WERI-Rb-1 (cell line): ENCODE results near the gene PPAT.
A peak's percentile ranks its signal among the peaks of the same experiment; 100 is the strongest.

Experiments used
- DNase-seq: peaks from one replicate; pipeline ENCODE4 v3.0.0-alpha.2; 2020
- H3K27ac ChIP-seq: fragments of 250-450 bp; sonication (Bioruptor Pico); 2 replicates; pipeline ENCODE4 v1.5.1; 2020; ENCODE audit warnings: mild to moderate bottlenecking, moderate library complexity
- H3K27me3 ChIP-seq: fragments of 250-450 bp; sonication (Bioruptor Pico); 2 replicates; pipeline ENCODE4 v1.5.1; 2021; ENCODE audit warnings: mild to moderate bottlenecking, low read depth, moderate library complexity; ENCODE audit not compliant: insufficient read depth, severe bottlenecking
- H3K36me3 ChIP-seq: fragments of 250-450 bp; sonication (Bioruptor Pico); 2 replicates; pipeline ENCODE4 v1.5.1; 2020; ENCODE audit warnings: mild to moderate bottlenecking, moderate library complexity
- H3K4me3 ChIP-seq: 2 replicates; pipeline ENCODE4 v1.5.1; 2011; ENCODE audit warnings: low read depth, mild to moderate bottlenecking, control low read depth, low read length
- H3K9me3 ChIP-seq: fragments of 250-450 bp; sonication (Bioruptor Pico); 2 replicates; pipeline ENCODE4 v1.5.1; 2021; ENCODE audit warnings: mild to moderate bottlenecking, moderate library complexity; ENCODE audit not compliant: severe bottlenecking
- TF ChIP-seq, protein P1 (sequence below): IDR thresholded peaks from 2 replicates; pipeline ENCODE4 v1.5.1; 2011; ENCODE audit warnings: low read depth, mild to moderate bottlenecking, control low read depth, inconsistent platforms, low read length

The PPAT gene

DNA sequence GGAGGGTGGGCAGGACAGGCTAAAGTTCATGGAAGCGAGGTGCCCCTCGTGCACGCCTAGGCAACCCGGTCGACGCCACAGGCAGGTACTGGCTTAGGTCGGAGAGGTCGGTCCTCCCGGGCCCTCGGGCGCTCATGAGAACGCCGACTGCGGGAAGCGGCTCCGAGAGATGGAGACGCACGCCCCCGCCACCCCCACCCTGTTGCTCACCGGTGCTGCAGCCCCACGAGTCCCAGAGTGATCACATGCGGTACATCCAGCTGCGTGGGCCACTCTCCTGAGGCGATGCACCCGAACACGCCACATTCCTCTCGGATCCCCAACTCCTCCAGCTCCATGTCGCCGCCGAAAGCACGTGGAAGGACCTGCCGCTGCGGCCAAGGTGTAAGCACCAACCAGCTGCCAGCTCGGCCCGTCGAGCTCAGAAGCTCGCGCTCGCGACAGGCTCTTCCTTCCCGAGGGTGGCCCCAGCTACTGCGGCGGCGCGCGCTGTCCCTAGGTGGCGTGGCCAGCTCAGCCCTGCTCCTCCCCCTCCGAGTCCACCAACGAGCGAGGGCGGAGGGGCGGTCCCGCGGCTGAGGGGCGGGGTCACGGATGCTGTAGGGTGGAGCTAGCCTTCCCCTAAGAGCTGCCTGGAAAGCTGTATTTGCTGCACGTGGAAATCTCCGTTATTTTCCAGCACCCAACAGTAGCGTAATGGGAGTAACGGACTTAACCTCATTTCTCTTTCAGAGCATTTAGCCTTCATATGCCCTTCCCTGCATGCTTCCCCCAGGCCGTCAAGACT lies at the start of gene PPAT:
TSS of gene PPAT (minus strand) at position 476 of the 787 bp plus-strand sequence. CDS start at position 338, 138 bp downstream.
- Histone ChIP-seq H3K27me3 (no peaks in the 10 kb centered on the region), H3K4me3 (peak within 1 kb of the TSS; percentile 99), H3K36me3 (peaks cover 24% of the 10 kb centered on the region), H3K9me3 (no peaks in the 10 kb centered on the region), H3K27ac (peak within 1 kb of the TSS; percentile 96)
- DNase-seq = peak; percentile 98
- TF ChIP-seq, protein P1, sequence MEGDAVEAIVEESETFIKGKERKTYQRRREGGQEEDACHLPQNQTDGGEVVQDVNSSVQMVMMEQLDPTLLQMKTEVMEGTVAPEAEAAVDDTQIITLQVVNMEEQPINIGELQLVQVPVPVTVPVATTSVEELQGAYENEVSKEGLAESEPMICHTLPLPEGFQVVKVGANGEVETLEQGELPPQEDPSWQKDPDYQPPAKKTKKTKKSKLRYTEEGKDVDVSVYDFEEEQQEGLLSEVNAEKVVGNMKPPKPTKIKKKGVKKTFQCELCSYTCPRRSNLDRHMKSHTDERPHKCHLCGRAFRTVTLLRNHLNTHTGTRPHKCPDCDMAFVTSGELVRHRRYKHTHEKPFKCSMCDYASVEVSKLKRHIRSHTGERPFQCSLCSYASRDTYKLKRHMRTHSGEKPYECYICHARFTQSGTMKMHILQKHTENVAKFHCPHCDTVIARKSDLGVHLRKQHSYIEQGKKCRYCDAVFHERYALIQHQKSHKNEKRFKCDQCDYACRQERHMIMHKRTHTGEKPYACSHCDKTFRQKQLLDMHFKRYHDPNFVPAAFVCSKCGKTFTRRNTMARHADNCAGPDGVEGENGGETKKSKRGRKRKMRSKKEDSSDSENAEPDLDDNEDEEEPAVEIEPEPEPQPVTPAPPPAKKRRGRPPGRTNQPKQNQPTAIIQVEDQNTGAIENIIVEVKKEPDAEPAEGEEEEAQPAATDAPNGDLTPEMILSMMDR = peak; percentile 28; the same call in 1 of the 2 replicates

GRCh38 chr4:56480691-56481090 lies 45.3 kb upstream of the PPAT start:
- no peak for DNase-seq
- Histone ChIP-seq H3K27ac (no peak overlapping the region), H3K4me3 (no peak overlapping the region), H3K9me3 (no peaks in the 10 kb centered on the region), H3K27me3 (no peaks in the 10 kb centered on the region), H3K36me3 (peaks cover 57% of the 10 kb centered on the region)
- TF ChIP-seq, protein P1 = no peak

DNA sequence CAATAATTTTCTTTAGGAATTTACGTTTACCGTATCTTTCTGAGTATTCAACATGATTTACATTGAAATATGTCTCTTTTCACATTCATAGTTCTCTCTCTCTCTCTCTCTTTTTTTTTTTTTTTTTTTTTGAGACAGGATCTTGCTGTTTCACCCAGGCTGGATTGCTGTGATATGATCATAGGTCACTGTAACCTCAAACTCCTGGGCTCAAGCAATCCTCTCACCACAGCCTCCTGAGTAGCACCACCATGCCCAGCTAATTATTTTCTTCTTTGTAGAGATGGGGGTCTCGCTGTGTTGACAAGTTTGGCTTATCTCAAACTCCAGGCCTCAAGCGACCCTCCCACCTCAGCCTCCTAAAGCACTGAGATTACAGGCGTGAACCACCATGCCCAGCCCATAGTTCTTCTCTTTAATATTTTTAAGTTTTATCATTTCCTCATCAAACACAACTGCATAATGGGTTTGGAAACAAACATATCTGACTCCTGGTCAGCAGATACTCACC lies 41.8 kb upstream of the PPAT start:
- H3K9me3 ChIP-seq = no peaks in the 10 kb centered on the region
- no peak overlapping the region for H3K27ac ChIP-seq
- no peak for DNase-seq
- H3K4me3 ChIP-seq = no peak overlapping the region
- peaks cover 65% of the 10 kb centered on the region for H3K36me3 ChIP-seq
- TF ChIP-seq, protein P1 = no peak
- H3K27me3 ChIP-seq = no peaks in the 10 kb centered on the region

- no peaks in the 10 kb centered on the region for H3K27me3 ChIP-seq
- H3K9me3 ChIP-seq = no peaks in the 10 kb centered on the region
- H3K27ac ChIP-seq = no peak overlapping the region
- TF ChIP-seq, protein P1 = no peak
- no peak overlapping the region for H3K4me3 ChIP-seq
- H3K36me3 ChIP-seq = peaks cover 77% of the 10 kb centered on the region
- DNase-seq = no peak
Measured at GRCh38 chr4:56475917-56476316, 40.5 kb upstream of the PPAT start.

- Histone ChIP-seq H3K4me3 (no peak overlapping the region), H3K9me3 (no peaks in the 10 kb centered on the region), H3K36me3 (peaks cover 50% of the 10 kb centered on the region), H3K27ac (no peak overlapping the region), H3K27me3 (no peaks in the 10 kb centered on the region)
- TF ChIP-seq, protein P1 = no peak
- DNase-seq = no peak
Measured at GRCh38 chr4:56469489-56470210, 34.2 kb upstream of the PPAT start.
